ENCODE measurements around the gene BCKDHB.

The BCKDHB gene

GRCh38 chr6:80333342-80333741 is 226.9 kb downstream of the BCKDHB start:
- FAIRE-seq = no peak

GRCh38 chr6:80335121-80335531 is 228.7 kb downstream of the BCKDHB start:
- no peak for FAIRE-seq

- peak; percentile 38 for FAIRE-seq
Measured at GRCh38 chr6:80336911-80337310, 230.4 kb downstream of the BCKDHB start.

- FAIRE-seq = no peak
Measured at GRCh38 chr6:80338201-80338836, 231.8 kb downstream of the BCKDHB start.

GRCh38 chr6:80339421-80339820 is 232.9 kb downstream of the BCKDHB start:
- no peak for FAIRE-seq

- FAIRE-seq = no peak
Measured at GRCh38 chr6:80340280-80340679, 233.8 kb downstream of the BCKDHB start.

GRCh38 chr6:80340686-80341085 is 234.2 kb downstream of the BCKDHB start:
- no peak for FAIRE-seq

GRCh38 chr6:80341330-80341729 is 234.9 kb downstream of the BCKDHB start:
- FAIRE-seq = no peak

- no peak for FAIRE-seq
Measured at GRCh38 chr6:80343511-80343910, 237.0 kb downstream of the BCKDHB start.

- no peak for FAIRE-seq
Measured at GRCh38 chr6:80347101-80347500, 240.6 kb downstream of the BCKDHB start.

- no peak for FAIRE-seq
Measured at GRCh38 chr6:80348263-80348662, 241.8 kb downstream of the BCKDHB start.

GRCh38 chr6:80356000-80356399 is 249.5 kb downstream of the BCKDHB start:
- no peak for FAIRE-seq

- no peak for FAIRE-seq
Measured at GRCh38 chr6:80356545-80356944, 250.1 kb downstream of the BCKDHB start.

- FAIRE-seq = no peak
Measured at GRCh38 chr6:80357081-80357480, 250.6 kb downstream of the BCKDHB start.

- FAIRE-seq = no peak
Measured at GRCh38 chr6:80357674-80358073, 251.2 kb downstream of the BCKDHB start.

- no peak for FAIRE-seq
Measured at GRCh38 chr6:80363501-80364122, 257.1 kb downstream of the BCKDHB start.

GRCh38 chr6:80364149-80364548 is 257.7 kb downstream of the BCKDHB start:
- no peak for FAIRE-seq

- FAIRE-seq = no peak
Measured at GRCh38 chr6:80366051-80366450, 259.6 kb downstream of the BCKDHB start.

- FAIRE-seq = no peak
Measured at GRCh38 chr6:80366714-80367113, 260.2 kb downstream of the BCKDHB start.

- FAIRE-seq = no peak
Measured at GRCh38 chr6:80376411-80376810, 269.9 kb downstream of the BCKDHB start.

GRCh38 chr6:80380566-80380965 is 274.1 kb downstream of the BCKDHB start:
- FAIRE-seq = no peak

GRCh38 chr6:80382811-80383210 is 276.3 kb downstream of the BCKDHB start:
- FAIRE-seq = no peak

GRCh38 chr6:80388507-80388906 is 282.0 kb downstream of the BCKDHB start:
- no peak for FAIRE-seq
